IPS DF 19.7 (cell line): ENCODE results near the gene SLC4A3.

ENCODE experiments used
- DNase-seq: peaks from one replicate; pipeline ENCODE4 v3.0.0-alpha.2; 2013; ENCODE audit warnings: low read depth, low spot score

Gene SLC4A3

GRCh38 chr2:219627103-219628100 is at the start of gene SLC4A3:
Gene SLC4A3 (plus strand): TSS chr2:219627630. CDS start chr2:219627993, 363 bp downstream.
- no peak for DNase-seq

GRCh38 chr2:219578811-219579613 is 48.4 kb upstream of the SLC4A3 start:
- no peak for DNase-seq

- no peak for DNase-seq
Observed at GRCh38 chr2:219581346-219581745, 46.1 kb upstream of the SLC4A3 start.

GRCh38 chr2:219591091-219591490 is 36.3 kb upstream of the SLC4A3 start:
- no peak for DNase-seq

- DNase-seq, result no peak
Observed at GRCh38 chr2:219592736-219593135, 34.7 kb upstream of the SLC4A3 start.

- no peak for DNase-seq
Observed at GRCh38 chr2:219593154-219593553, 34.3 kb upstream of the SLC4A3 start.

GRCh38 chr2:219595256-219595655 is 32.2 kb upstream of the SLC4A3 start:
- no peak for DNase-seq

GRCh38 chr2:219596954-219597551 is 30.4 kb upstream of the SLC4A3 start:
- no peak for DNase-seq

GRCh38 chr2:219597552-219598307 is 29.7 kb upstream of the SLC4A3 start, which contains the start of gene STK11IP:
Gene STK11IP (plus strand): TSS chr2:219597857. CDS start chr2:219598120, 263 bp downstream.
- peak; percentile 90 for DNase-seq

GRCh38 chr2:219598308-219599078 is 28.9 kb upstream of the SLC4A3 start:
- no peak for DNase-seq

- DNase-seq, result no peak
Observed at GRCh38 chr2:219603771-219604170, 23.7 kb upstream of the SLC4A3 start.

- no peak for DNase-seq
Observed at GRCh38 chr2:219605607-219605954, 21.8 kb upstream of the SLC4A3 start.

- no peak for DNase-seq
Observed at GRCh38 chr2:219607931-219608330, 19.5 kb upstream of the SLC4A3 start.

GRCh38 chr2:219608399-219608964 is 18.9 kb upstream of the SLC4A3 start:
- no peak for DNase-seq

- DNase-seq, result no peak
Observed at GRCh38 chr2:219609149-219609750, 18.2 kb upstream of the SLC4A3 start.

GRCh38 chr2:219611306-219611705 is 16.1 kb upstream of the SLC4A3 start:
- no peak for DNase-seq

GRCh38 chr2:219611866-219612576 is 15.4 kb upstream of the SLC4A3 start:
- DNase-seq, result no peak

- no peak for DNase-seq
Observed at GRCh38 chr2:219612577-219613286, 14.7 kb upstream of the SLC4A3 start.
